IPS-NIHi7 (cell line): ENCODE measurements around the gene SELENOK.

ENCODE experiments used
- DNase-seq: peaks from one replicate; pipeline ENCODE4 v3.0.0; 2012; ENCODE audit warnings: mixed read lengths; ENCODE audit errors: extremely low spot score

The SELENOK gene

GRCh38 chr3:53883008-53883407, 8.7 kb downstream of the SELENOK start:
- no peak for DNase-seq

- DNase-seq, result peak; percentile 94
Measured at GRCh38 chr3:53881691-53882593, 9.7 kb downstream of the SELENOK start, which contains the start of gene ACTR8. ACTR8 (minus strand) TSS chr3:53882152; CDS start chr3:53882101, 51 bp downstream.

DNA sequence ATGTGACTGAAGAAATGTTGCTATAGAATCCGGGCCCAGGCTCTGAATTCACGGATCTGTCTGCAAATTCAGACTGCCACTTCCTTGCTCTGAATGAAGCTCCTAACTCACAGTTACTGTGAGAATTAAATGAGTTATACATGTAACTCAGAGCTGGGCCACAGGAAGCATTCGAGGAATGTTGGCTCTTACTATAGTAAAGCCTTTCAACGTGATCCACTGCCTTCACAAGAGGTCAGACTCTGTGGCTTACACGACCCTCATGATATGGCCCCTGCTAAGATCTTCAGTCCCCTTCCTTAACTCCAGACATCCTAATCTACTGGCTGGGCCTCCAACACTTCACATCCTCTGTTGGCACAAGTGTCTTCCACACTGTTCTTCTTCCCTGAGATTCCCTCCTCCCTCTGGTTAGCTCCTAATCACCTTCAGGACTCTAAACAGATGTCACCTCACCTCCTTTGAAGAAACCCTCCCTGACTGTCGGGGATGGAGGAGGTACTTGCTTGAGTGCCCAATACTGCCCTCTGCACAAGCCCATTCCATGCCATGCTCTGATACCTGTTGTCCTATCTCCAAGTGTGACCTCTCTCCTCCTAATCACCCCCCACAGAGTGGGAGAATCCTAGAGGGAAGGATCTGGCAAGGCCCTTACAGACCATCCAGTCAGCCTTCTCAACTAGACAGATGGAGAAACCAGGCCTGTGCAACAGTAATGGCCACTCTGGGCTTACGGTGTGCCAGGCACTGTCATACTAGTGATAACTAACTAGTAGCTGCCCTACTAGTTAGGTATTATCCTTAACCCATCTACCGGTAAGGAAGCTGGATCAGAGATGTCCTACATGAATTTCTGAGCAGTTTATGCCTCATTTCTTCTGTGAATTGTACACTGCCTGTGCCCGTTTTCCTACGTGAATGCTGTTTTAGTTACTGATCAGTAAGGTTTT, 11.0 kb downstream of the SELENOK start:
- DNase-seq, result no peak

GRCh38 chr3:53865732-53866499, 25.7 kb downstream of the SELENOK start:
- DNase-seq, result no peak

- DNase-seq, result no peak
Measured at GRCh38 chr3:53863145-53863544, 28.5 kb downstream of the SELENOK start.

- no peak for DNase-seq
Measured at GRCh38 chr3:53862241-53862640, 29.4 kb downstream of the SELENOK start.

DNA sequence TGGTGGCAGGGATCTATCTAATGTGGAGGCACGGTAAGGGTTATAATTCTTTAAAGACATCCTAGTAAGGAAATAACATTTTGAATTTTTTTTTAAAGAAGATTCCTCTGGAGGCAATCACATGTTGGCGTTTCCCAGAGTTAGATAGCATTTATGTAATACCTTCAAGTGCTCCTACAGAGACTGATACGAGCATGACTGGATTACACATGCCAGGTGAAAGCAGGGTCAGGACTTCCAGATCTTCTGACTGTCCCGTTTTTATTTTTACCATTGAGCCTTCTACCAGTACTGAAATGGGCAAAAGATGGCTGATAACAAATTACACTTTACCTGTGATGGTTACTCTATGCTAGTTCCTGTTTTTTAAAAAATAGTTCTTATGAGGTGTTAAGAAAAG, 31.5 kb downstream of the SELENOK start:
- no peak for DNase-seq

DNA sequence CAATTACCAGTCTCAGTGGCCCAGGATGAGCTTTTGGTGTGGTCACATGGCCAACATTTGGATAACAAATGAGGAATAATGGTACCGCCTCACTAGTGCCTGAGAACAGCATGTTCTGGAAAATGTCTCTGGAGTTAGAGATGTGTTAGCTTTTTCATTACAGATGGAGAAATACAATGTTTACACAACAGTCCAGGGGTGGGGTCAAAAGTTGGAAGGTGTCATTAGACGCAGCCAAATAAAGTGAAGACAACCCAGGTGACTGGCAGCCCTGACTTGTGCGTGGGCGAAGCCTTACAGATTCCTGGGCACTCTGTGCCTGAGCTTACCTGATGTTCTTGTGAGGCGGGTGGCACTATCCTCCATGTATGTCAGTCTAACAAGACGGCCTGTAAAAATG, 32.5 kb downstream of the SELENOK start:
- no peak for DNase-seq

DNA sequence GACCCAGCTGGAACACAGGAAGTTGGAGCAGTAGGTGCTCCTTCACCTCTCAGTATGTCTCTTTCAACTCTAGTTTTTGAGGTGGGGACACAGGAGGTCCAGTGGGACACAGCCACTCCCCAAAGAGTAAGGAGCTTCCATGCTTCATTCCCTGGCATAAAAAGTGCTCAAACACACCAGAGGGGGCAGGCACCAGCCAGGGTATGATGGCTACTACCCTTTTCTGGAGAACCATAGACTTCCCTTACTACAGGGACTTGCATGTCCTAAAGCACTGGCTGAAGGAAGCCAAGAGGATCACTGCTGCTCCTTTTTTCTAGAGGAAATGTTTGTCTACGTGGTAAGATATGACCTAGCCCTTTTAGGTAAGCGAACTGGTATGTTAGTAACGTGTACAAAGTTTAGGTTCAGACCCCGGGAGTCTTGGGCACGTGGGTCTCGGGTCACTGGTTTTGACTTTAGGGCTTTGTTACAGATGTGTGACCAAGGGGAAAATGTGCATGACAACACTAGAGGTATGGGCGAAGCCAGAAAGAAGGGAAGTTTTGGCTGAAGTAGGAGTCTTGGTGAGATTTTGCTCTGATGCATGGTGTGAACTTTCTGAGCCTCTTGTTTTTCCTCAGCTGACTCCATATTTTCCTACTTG, 33.4 kb downstream of the SELENOK start:
- DNase-seq, result no peak

DNA sequence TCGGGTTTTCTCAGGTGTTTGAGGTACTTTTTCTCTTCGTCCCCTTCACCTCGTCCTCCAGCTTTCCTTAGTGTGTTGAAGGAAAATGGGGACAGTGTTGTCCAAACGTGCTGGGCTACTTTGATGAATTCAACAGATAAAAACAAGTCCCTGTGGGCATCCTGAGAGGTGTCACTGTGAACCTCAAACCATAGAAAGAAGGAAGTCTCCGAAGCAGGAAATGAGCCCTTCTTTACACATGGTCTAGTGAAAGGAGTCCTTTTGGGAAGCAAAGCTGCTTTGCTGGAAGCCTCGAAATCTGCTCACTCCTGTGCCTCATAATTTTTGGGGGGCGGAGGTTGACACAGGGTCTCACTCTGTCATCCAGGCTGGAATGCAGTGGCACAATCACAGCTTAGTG, 34.7 kb downstream of the SELENOK start:
- no peak for DNase-seq

- no peak for DNase-seq
Measured at GRCh38 chr3:53850895-53851294, 40.8 kb downstream of the SELENOK start.

DNA sequence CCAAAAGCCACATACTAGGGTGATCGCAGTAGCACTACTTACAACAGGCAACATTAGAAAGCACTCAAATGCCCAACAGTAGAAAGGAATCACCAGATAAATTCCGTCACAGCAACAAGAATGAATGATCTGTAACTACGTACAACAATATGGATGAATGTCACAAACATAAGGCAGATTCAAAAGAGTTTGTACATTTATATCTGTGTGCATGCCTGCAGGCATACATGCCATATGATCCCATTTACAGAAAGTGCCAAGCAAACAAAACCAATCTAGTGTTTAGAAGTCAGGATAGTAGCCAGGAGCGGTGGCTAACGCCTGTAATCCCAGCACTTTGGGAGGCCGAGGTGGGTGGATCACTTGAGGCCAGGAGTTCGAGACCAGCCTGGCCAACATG, 41.7 kb downstream of the SELENOK start:
- DNase-seq, result no peak

- DNase-seq, result no peak
Measured at GRCh38 chr3:53846851-53847155, 44.9 kb downstream of the SELENOK start.

DNA sequence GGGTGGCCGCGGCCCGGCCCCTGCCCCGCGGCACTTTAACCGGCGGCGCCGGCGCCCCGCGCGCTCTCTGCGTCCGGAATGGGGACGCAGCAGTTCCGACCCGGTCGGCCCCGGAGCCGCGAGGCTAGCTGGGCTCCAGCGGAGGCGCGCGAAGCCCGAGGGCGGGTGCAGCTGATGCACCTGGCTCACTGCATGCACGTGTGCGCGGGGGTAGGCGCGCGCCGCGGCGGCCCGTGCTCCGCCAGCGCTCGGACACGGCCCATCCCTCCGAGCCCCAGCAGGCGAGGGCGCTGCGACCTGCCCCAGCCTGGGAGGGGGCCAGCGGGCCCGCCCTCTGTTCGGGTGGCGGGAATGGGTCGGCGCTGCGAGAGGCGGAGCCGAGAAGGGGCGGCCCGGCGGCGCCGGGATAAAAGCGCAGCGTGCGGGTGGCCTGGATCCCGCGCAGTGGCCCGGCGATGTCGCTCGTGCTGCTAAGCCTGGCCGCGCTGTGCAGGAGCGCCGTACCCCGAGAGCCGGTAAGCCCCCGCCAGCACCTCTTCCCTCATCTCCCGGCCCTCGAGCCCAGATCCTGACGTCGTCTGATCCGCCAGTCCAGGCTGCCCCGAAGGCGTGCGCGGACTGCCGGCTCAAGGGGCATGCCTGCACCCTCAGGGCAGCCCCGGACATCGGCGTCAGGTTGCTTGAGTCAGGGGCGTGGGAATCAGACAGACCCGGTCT, 45.4 kb downstream of the SELENOK start, which contains the start of the genes CHDH and IL17RB:
TSS of gene CHDH (minus strand) at position 286 of the 717 bp plus-strand sequence. CDS start 22,411 bp downstream, outside the sequence.
TSS of gene IL17RB (plus strand) at position 435 of the 717 bp plus-strand sequence. CDS start at position 456, 21 bp downstream.
- DNase-seq, result peak; percentile 82

DNA sequence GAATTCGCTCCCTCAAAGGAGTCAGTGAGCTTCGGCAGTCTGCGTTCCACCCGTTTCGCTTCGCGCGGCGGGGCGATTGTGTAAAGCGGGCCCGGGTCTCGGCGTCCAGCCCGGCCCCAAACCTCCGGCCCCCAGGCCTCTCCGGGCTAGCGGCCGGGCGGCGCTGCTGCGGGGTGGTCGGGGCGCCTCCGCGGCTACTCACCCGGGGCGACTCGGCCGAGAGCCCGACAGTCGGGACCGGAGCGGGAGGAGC, 45.9 kb downstream of the SELENOK start:
- peak; percentile 31 for DNase-seq

DNA sequence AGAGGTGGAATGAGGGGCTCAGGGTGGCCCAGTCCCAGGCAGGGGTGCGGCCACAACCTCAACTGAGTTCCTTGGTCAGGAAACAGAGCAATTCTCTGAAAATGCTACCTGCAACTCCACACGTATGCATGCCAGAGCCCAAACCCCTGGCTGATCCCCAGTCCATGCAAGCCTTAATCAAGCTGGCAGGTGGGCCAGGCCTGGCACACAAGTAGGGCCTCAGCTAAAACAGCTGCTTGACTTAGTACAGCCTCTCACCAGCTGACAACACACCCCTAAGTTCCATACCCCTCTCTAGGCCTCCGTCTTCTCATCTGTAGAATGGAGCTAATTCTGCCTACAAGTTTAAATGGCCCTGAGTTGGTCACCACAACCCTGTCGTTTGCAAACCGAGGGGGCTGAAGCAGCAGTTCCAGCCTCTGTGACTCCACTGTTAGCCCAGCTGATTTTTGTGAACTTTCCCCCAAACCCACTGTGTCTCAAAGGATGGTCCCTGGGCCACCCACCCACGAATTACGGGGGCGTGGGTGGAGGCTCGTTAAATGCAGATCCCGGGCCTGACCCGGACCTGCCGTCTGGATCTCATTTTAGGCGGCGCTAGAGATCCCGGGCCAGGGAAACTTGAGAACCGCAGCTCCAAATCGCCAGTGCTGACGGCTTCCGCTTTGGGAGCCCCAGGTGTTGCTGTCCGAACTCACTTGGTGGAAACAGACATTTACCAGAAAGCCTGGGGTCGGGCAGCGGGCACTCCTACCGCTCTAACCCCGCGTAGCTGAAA, 46.4 kb downstream of the SELENOK start:
- DNase-seq, result peak; percentile 79

DNA sequence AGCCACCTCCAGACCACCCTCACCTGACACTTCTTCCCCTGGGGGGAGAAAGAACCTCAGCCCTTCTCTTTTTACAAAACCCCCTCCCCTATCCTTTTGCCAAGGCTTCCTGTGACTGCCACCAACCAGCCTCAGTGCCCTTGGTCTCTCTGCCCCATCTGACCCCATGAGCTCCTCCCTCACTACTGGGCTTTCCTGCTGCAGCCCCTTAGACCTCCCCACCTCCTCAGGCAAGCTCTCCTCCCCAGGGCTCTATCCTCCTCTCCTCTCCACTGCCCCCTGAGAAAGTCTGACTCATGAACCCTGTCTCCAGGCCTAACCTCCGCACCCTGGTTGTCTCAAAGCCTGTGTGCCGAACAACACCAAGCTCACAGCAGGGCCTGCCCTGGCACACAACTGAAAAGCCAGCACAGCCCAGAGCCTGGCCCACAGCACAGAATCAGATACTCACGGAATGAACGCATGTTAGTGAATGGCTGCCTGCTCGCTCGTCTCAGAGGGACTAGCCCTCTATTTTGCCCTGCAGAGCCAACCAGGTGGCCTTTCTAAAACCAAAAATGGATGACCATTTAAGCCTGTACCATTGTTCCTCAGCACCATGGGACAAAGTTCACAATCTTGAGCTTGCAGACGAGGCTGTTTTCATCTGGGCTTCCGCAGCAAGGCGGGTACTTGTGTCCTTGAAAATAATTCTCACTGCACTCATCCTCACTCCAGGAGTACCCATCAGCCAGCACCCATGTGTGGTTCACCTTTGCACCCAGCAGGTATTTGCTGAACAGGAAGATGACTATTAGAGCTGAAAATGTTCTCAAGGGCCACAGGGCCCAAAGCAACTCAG, 47.2 kb downstream of the SELENOK start:
- no peak for DNase-seq

DNA sequence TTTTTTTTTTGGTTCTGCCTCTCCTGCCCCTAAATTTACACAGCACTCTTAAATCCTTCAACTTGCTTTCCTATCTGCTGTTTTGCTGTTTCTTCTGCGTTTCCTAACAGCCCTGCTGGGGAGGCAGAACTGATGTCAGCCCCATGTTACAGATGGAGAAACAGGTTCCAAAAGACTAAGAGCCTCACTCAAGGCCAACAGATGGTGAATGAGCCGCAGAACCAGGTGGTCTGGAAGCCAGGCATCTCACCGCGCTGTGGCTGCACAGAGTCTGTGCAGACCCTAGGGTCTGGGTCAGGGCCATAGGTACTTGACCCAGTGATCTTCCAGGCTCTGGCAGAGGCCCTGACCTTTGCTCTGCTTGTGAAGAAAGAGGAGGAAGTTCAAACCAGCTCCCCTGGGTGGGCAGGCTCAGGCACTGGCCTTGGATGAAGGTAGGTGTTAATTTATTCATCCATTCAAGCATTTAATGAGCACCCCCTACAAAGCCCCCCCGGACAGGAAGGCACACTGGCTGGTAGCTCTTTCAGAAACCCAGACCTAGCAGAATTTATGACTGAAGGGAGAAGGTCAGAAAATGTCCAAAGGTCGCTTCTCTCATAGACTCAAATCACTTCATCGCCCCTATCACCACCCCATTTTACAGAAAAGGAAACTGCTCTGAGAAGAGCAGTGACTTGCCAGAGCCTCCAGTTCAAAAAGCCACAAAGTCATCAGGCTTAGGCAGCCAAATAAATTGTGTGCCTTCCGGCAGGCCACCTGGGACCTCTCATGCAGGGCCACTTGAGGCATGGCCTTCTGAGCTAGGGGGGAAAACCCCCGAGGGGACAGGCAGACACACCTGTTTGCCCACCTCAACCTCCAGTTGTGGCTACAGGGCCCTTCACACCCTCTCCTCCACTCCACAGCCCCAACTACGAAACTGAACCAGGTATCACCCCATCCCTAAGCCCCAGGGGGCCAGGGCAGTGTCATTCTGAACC, 48.2 kb downstream of the SELENOK start:
- no peak for DNase-seq
